Psoas muscle (tissue), 8 donors: ENCODE data around the gene ALPK3. TPM values are rescaled to one million over a fixed set of nuclear protein-coding genes. Genes with fewer than 3 reads are reported as not detected.

Source experiments
- ATAC-seq, 4 donors: fragments of 200-7000 bp; cut with Tn5 transposase; one replicate each; pipeline ENCODE4 v1.9.1; 2020; ENCODE audit warnings: moderate library complexity in 3 of 4, mild to moderate bottlenecking in 2 of 4
- DNase-seq, 2 donors: peaks; one replicate each; pipeline ENCODE4 v3.0.0-alpha.2; 2020
- H3K27ac ChIP-seq: fragments of 200-600 bp; one replicate; pipeline ENCODE4 v1.8.0; 2022
- H3K27me3 ChIP-seq, 3 donors: fragments of 200-600 bp in 1 of 3; one replicate each; pipeline versions ENCODE4 v1.6.1 to v1.8.0; 2013 to 2022; ENCODE audit warnings: low read length in 2 of 3, mild to moderate bottlenecking in 2 of 3, moderate library complexity in 1 of 3; ENCODE audit not compliant: insufficient read depth in 3 of 3
- H3K36me3 ChIP-seq, 2 donors: fragments of 200-600 bp in 1 of 2; one replicate each; pipeline versions ENCODE4 v1.6.1 to v1.8.0; 2013 to 2022; ENCODE audit warnings: low read depth in 1 of 2, mild to moderate bottlenecking in 1 of 2, moderate library complexity in 1 of 2; ENCODE audit not compliant: insufficient read depth in 1 of 2
- H3K4me1 ChIP-seq: fragments of 200-600 bp; one replicate; pipeline ENCODE4 v1.8.0; 2022
- H3K4me3 ChIP-seq: fragments of 200-600 bp; one replicate; pipeline ENCODE4 v1.8.0; 2022; ENCODE audit warnings: mild to moderate bottlenecking
- H3K9me3 ChIP-seq: fragments of 200-600 bp; one replicate; pipeline ENCODE4 v1.8.0; 2022
- CTCF ChIP-seq: fragments of 200-600 bp; IDR thresholded peaks from one replicate; pipeline ENCODE4 v1.8.0; 2022; ENCODE audit warnings: antibody characterized with exemption
- WGBS, 3 donors: extraction: QIAGEN DNeasy Blood & Tissue Kit; methylation state at CpG; one replicate each; pipeline versions ENCODE4 v1.1.6 to v1.1.7; 2013; 5-methylcytosine and 5-hydroxymethylcytosine counted together
- intact Hi-C, 2 donors: fragments of 100-400 bp; cut with DNase I; formaldehyde crosslinking; loops; one replicate each; pipeline versions ENCODE4 v1.11.0 to v1.14.2; 2022
- polyA plus RNA-seq, 3 donors: library from polyadenylated mRNA; stranded (reverse); fragments of 200-250 nt; gene quantifications; one replicate each; pipeline ENCODE4 v1.2.3, GENCODE V29; 2013
- total RNA-seq, 4 donors: library from RNA; stranded (reverse); fragmentation: NEBNext Ultra II Directional in 2 of 4; extraction: Animal tissue kit (Norgen Biotek cat#: 25700) in 2 of 4; gene quantifications; one replicate each; pipeline versions ENCODE4 v1.2.1 to v1.2.4, GENCODE V29; 2021 to 2023
- donor health status: healthy with polysubstance abuse.
- donor health status: DM: no; HTN: no; CAD: no; lungs with moderate emphysema.
- donor health status: Bipolar disorder and iron deficiency.
- donor health status: healthy.
- donor health status: DM: yes; HTN: yes; CAD: no.
- donor health status: DM: no; HTN: no; CAD: no.
- donor health status: DM: no; HTN: no; CAD: no.
- donor health status: DM: yes; HTN: yes; CAD: no.

The ALPK3 gene
- total and polyA plus RNA-seq, 7 donors = 75.7 to 461 (median 245) TPM

GRCh38 chr15:84881520-84881830 lies 64.3 kb downstream of the ALPK3 start:
- no peaks in the 10 kb centered on the region for H3K9me3 ChIP-seq
- no peak for TF ChIP-seq CTCF
- H3K27me3 ChIP-seq = no peaks in the 10 kb centered on the region
- 90 to 92% (median 91%) methylated on average over 7 of the region's 7 CpGs for WGBS, 3 donors
- ATAC-seq (no peak), DNase-seq (no peak)
- H3K36me3 ChIP-seq = no peaks in the 10 kb centered on the region
- H3K4me1 ChIP-seq = peaks cover 5% of the 10 kb centered on the region
- intact Hi-C loops = loop anchor here in 1 of 2 donors (5.0 kb wide), 1 partner anchor 46 kb away; no protein-coding TSS in a partner anchor
- H3K27ac ChIP-seq = no peak overlapping the region
- no peak overlapping the region for H3K4me3 ChIP-seq

- DNase-seq (no peak), ATAC-seq (no peak)
- intact Hi-C loops = loop anchor here in 1 of 2 donors (5.0 kb wide), 1 partner anchor 44 kb away; no protein-coding TSS in a partner anchor
- no peak for TF ChIP-seq CTCF
- Histone ChIP-seq H3K9me3 (no peaks in the 10 kb centered on the region), H3K4me1 (peaks cover 5% of the 10 kb centered on the region), H3K4me3 (no peak overlapping the region), H3K27ac (no peak overlapping the region), H3K27me3 (no peaks in the 10 kb centered on the region), H3K36me3 (no peaks in the 10 kb centered on the region)
- 79 to 85% (median 83%) methylated on average over 6 of the region's 6 CpGs for WGBS, 3 donors
Measured at GRCh38 chr15:84883466-84883865, 66.3 kb downstream of the ALPK3 start.

DNA sequence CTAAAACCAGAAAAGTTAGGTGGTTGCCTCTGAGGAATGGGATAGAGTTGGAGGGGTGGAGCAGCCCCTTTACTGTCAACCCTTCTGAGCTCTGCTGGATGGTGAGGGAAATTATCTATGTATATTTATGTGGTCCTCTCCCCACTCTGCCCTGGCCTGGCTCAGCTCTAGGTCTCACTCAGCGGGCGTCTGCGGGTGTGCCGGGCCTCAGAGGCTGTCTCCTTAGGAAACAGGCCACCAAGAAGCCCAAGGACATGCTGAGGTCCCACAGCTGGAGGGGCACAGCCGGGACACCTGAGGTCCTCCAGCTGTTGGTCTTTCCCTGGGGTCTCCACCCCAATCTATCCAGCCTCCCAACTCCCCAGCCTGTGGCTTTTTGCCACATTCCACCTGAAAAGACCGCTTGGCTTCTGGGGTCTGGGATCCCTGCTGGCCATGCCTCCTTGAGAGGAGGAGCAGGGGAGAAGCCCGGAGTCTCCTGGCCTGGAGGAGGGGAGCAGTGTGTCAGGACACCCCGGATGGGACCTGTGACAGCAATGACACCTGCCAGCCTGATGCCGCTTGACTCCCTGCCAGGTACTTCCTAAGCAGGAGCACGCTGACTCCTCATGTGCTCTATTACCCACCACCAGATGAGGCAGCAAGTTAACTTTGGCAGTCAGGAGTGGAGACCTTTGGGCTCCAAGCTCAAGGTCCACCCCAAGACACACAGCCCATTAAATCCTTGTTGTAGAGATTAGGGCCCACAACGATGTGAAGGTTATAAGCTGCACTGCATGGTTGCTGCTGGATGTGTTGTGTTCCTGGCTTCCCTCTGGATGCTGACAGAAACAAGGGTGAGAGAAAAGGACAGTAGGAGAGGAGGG lies 67.0 kb downstream of the ALPK3 start, which contains the start of gene SLC28A1:
TSS of gene SLC28A1 (plus strand) at position 747 of the 866 bp plus-strand sequence. CDS start 3,099 bp downstream, outside the sequence.
- 63 to 68% (median 66%) methylated on average over 11 of the region's 11 CpGs for WGBS, 3 donors
- no peaks in the 10 kb centered on the region for H3K36me3 ChIP-seq
- ATAC-seq = peak; percentile 59 to 82 (median 65)
- H3K4me1 ChIP-seq = no peaks in the 10 kb centered on the region
- H3K27me3 ChIP-seq = no peaks in the 10 kb centered on the region
- TF ChIP-seq CTCF = no peak
- H3K9me3 ChIP-seq = no peaks in the 10 kb centered on the region
- no peak within 1 kb of the TSS for H3K27ac ChIP-seq
- intact Hi-C loops = loop anchor here in 1 of 2 donors (5.0 kb wide), 1 partner anchor 43 kb away; no protein-coding TSS in a partner anchor
- no peak for DNase-seq
- H3K4me3 ChIP-seq = no peak within 1 kb of the TSS

GRCh38 chr15:84885801-84886200 lies 68.6 kb downstream of the ALPK3 start:
- no peaks in the 10 kb centered on the region for H3K27me3 ChIP-seq
- H3K4me1 ChIP-seq = no peaks in the 10 kb centered on the region
- no peak for DNase-seq
- 92 to 96% (median 95%) methylated on average over 7 of the region's 7 CpGs for WGBS, 3 donors
- intact Hi-C loops = no loop called here
- TF ChIP-seq CTCF = no peak
- no peak overlapping the region for H3K4me3 ChIP-seq
- H3K27ac ChIP-seq = no peak overlapping the region
- no peaks in the 10 kb centered on the region for H3K9me3 ChIP-seq
- H3K36me3 ChIP-seq = no peaks in the 10 kb centered on the region
- no peak for ATAC-seq
